Keratinocyte (primary cell): ENCODE measurements around the gene EMP1. TPM values are rescaled to one million over a fixed set of nuclear protein-coding genes. Genes with fewer than 3 reads are reported as not detected.

Experiments used
- DNase-seq: peaks from one replicate; pipeline ENCODE4 v3.0.0-alpha.2; 2011; ENCODE audit warnings: low read depth, missing footprints, low spot score
- FAIRE-seq: peaks from 2 replicates; lab custom pipeline; 2011; peaks lifted over from hg19 to GRCh38; lab: Jason Lieb, UNC
- H2AFZ ChIP-seq: 2 replicates; pipeline ENCODE4 v1.6.0; 2012; ENCODE audit warnings: low read length, control low read depth, inconsistent platforms; ENCODE audit not compliant: control insufficient read depth
- H3K27ac ChIP-seq: 2 replicates; pipeline ENCODE4 v1.5.1; 2011; ENCODE audit warnings: low read length; ENCODE audit not compliant: control insufficient read depth, insufficient read depth
- H3K27me3 ChIP-seq: 3 replicates; pipeline ENCODE4 v1.6.0; 2011; ENCODE audit warnings: low read length; ENCODE audit not compliant: control insufficient read depth, insufficient read depth; ENCODE audit errors: extremely low read depth
- H3K36me3 ChIP-seq, 2 experiments: 2 replicates in 1 of 2; 3 replicates in 1 of 2; pipeline ENCODE4 v1.5.1; 2011; ENCODE audit warnings: low read length in 2 of 2, mild to moderate bottlenecking in 1 of 2; ENCODE audit not compliant: control insufficient read depth in 2 of 2, insufficient read depth in 2 of 2; ENCODE audit errors: extremely low read depth in 1 of 2
- H3K4me1 ChIP-seq: 3 replicates; pipeline ENCODE4 v1.5.1; 2011; ENCODE audit warnings: low read length; ENCODE audit not compliant: control insufficient read depth, insufficient read depth; ENCODE audit errors: extremely low read depth
- H3K4me2 ChIP-seq: 3 replicates; pipeline ENCODE4 v1.6.0; 2011; ENCODE audit warnings: low read depth, low read length; ENCODE audit not compliant: control insufficient read depth, insufficient read depth; ENCODE audit errors: extremely low read depth
- H3K4me3 ChIP-seq, 3 experiments: fragments of 200-600 bp in 1 of 3; sonication (generic) in 1 of 3; 2 replicates in 2 of 3; 3 replicates in 1 of 3; pipeline ENCODE4 v1.5.1; 2011 to 2016; ENCODE audit warnings: low read length in 3 of 3, mild to moderate bottlenecking in 3 of 3, control low read depth in 2 of 3, inconsistent platforms in 1 of 3, low read depth in 1 of 3, mixed read lengths in 1 of 3, mixed run types in 1 of 3, moderate library complexity in 1 of 3; ENCODE audit not compliant: control insufficient read depth in 2 of 3, insufficient read depth in 2 of 3; ENCODE audit errors: extremely low read depth in 1 of 3
- H3K79me2 ChIP-seq: 2 replicates; pipeline ENCODE4 v1.6.0; 2012; ENCODE audit warnings: low read length; ENCODE audit not compliant: control insufficient read depth, insufficient read depth
- H3K9ac ChIP-seq: 3 replicates; pipeline ENCODE4 v1.6.0; 2011; ENCODE audit warnings: low read length; ENCODE audit not compliant: control insufficient read depth, insufficient read depth; ENCODE audit errors: extremely low read depth
- H3K9me1 ChIP-seq: 3 replicates; pipeline ENCODE4 v1.6.0; 2011; ENCODE audit warnings: low read length; ENCODE audit not compliant: control insufficient read depth, insufficient read depth; ENCODE audit errors: extremely low read depth
- H3K9me3 ChIP-seq: 2 replicates; pipeline ENCODE4 v1.5.1; 2012; ENCODE audit warnings: low read depth, low read length; ENCODE audit not compliant: control insufficient read depth
- H4K20me1 ChIP-seq: 3 replicates; pipeline ENCODE4 v1.6.0; 2011; ENCODE audit warnings: low read length; ENCODE audit not compliant: control insufficient read depth, insufficient read depth; ENCODE audit errors: extremely low read depth
- EZH2 ChIP-seq: IDR thresholded peaks from one replicate; pipeline ENCODE4 v1.6.1; 2012; ENCODE audit warnings: inconsistent platforms, mild to moderate bottlenecking, low read length, moderate library complexity
- dilution Hi-C: fragments of 300-500 bp; cut with MboI; formaldehyde crosslinking; loops from one replicate; pipeline ENCODE4 v1.7.0; 2020; ENCODE audit warnings: low sequenced_read_pairs; ENCODE audit not compliant: extremely low pct_ligation_motif_present
- polyA plus RNA-seq, 5 experiments: library from polyadenylated mRNA; depleted of rRNA in 3 of 5; stranded (reverse) in 3 of 5; stranded (forward) in 1 of 5; unstranded in 1 of 5; fragments of >200 nt; gene quantifications; 1 replicate in 1 of 5; 2 replicates in 3 of 5; 3 replicates in 1 of 5; pipeline versions ENCODE4 v1.2.1 to v1.2.3, GENCODE V29; 2011 to 2012; ENCODE audit warnings: missing spikeins in 2 of 5, low read depth in 1 of 5, low replicate concordance in 1 of 5
- TF ChIP-seq, protein P1 (sequence below), 3 experiments: IDR thresholded peaks in 1 of 3; conservative IDR thresholded peaks in 1 of 3; optimal IDR thresholded peaks in 1 of 3; 2 replicates in 2 of 3; 3 replicates in 1 of 3; pipeline versions ENCODE3 to v1.5.1; 2011; ENCODE audit warnings: low read length in 3 of 3, mild to moderate bottlenecking in 3 of 3, moderate library complexity in 2 of 3, control low read depth in 1 of 3, inconsistent platforms in 1 of 3; ENCODE audit not compliant: insufficient read depth in 2 of 3; ENCODE audit errors: extremely low read depth in 1 of 3

EMP1 gene
- polyA plus RNA-seq, 1 donor (not counting 4 experiments of a cell fraction or from before 2014, with no cell fraction given), result 583 TPM

- no peaks in the 10 kb centered on the region for H3K9me3 ChIP-seq
- FAIRE-seq (no peak), DNase-seq (no peak)
- peaks cover 17% of the 10 kb centered on the region for H3K4me1 ChIP-seq
- H3K4me3 ChIP-seq, result no peak overlapping the region
- no peaks in the 10 kb centered on the region for H4K20me1 ChIP-seq
- no peaks in the 10 kb centered on the region for H3K79me2 ChIP-seq
- no peaks in the 10 kb centered on the region for H3K36me3 ChIP-seq
- H3K9ac ChIP-seq, result no peak overlapping the region
- dilution Hi-C loops, result no loop called here
- H2AFZ ChIP-seq, result no peak overlapping the region
- TF ChIP-seq, protein P1, sequence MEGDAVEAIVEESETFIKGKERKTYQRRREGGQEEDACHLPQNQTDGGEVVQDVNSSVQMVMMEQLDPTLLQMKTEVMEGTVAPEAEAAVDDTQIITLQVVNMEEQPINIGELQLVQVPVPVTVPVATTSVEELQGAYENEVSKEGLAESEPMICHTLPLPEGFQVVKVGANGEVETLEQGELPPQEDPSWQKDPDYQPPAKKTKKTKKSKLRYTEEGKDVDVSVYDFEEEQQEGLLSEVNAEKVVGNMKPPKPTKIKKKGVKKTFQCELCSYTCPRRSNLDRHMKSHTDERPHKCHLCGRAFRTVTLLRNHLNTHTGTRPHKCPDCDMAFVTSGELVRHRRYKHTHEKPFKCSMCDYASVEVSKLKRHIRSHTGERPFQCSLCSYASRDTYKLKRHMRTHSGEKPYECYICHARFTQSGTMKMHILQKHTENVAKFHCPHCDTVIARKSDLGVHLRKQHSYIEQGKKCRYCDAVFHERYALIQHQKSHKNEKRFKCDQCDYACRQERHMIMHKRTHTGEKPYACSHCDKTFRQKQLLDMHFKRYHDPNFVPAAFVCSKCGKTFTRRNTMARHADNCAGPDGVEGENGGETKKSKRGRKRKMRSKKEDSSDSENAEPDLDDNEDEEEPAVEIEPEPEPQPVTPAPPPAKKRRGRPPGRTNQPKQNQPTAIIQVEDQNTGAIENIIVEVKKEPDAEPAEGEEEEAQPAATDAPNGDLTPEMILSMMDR (optimal IDR thresholded peaks at IDR 0.05 in 1 of 3, IDR thresholded peaks at IDR 0.05 in 1 of 3, conservative IDR thresholded peaks at IDR 0.05 in 1 of 3; ENCODE audit: extremely low read depth in 1 of 3, insufficient read depth in 2 of 3, low read length in 3 of 3), result no peak
- TF ChIP-seq EZH2, result no peak
- H3K27me3 ChIP-seq, result no peaks in the 10 kb centered on the region
- H3K4me2 ChIP-seq, result no peak overlapping the region
- H3K9me1 ChIP-seq, result no peaks in the 10 kb centered on the region
- no peak overlapping the region for H3K27ac ChIP-seq
Measured at GRCh38 chr12:13242936-13243335, 46.4 kb downstream of the EMP1 start.

DNA sequence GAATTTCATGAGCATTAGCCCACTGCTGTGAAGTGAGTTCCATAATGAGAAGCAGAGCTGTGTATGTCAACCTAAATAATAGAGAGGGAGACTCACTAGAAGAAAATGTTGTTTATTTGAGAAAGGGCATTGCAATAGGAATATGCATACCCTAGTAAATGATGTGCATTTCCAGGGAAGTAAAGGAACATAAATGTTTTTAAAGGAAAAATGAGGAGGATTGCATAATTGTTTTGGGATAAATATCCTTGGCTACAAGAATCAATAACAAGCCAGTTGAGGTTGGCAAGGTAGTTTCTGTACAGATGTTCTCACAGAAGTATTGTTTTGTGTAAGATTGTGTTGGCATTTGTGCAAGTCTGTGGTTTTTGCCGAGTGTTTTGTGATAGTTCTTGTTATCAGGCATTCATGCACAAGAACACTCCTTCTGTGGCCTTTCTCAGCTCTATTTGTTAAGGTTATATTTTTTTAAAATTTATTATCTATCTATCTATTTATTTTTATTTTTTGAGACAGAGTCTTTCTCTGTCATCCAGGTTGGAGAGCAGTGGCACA is 47.1 kb downstream of the EMP1 start:
- Histone ChIP-seq H3K27me3 (no peaks in the 10 kb centered on the region), H4K20me1 (no peaks in the 10 kb centered on the region), H3K9ac (no peak overlapping the region), H3K79me2 (no peaks in the 10 kb centered on the region), H3K9me1 (no peaks in the 10 kb centered on the region), H2AFZ (no peak overlapping the region), H3K27ac (no peak overlapping the region), H3K4me3 (no peak overlapping the region), H3K4me1 (peaks cover 24% of the 10 kb centered on the region), H3K36me3 (no peaks in the 10 kb centered on the region), H3K4me2 (no peak overlapping the region), H3K9me3 (no peaks in the 10 kb centered on the region)
- dilution Hi-C loops, result no loop called here
- FAIRE-seq (no peak), DNase-seq (no peak)
- TF ChIP-seq EZH2, result no peak
- TF ChIP-seq, protein P1 (optimal IDR thresholded peaks at IDR 0.05 in 1 of 3, IDR thresholded peaks at IDR 0.05 in 1 of 3, conservative IDR thresholded peaks at IDR 0.05 in 1 of 3; ENCODE audit: extremely low read depth in 1 of 3, insufficient read depth in 2 of 3, low read length in 3 of 3), result no peak
